BE2C (cell line): ENCODE data around the gene PRRG4.

Experiments used
- DNase-seq: peaks from one replicate; pipeline ENCODE4 v3.0.0-alpha.2; 2020
- H3K27me3 ChIP-seq: fragments of 250-450 bp; sonication (Bioruptor Pico); 2 replicates; pipeline ENCODE4 v1.5.1; 2020; ENCODE audit warnings: mild to moderate bottlenecking
- H3K36me3 ChIP-seq: fragments of 250-450 bp; sonication (Bioruptor Pico); 2 replicates; pipeline ENCODE4 v1.5.1; 2020; ENCODE audit warnings: mild to moderate bottlenecking
- H3K4me1 ChIP-seq: fragments of 250-450 bp; sonication (Bioruptor Pico); 2 replicates; pipeline ENCODE4 v1.5.1; 2020
- H3K4me3 ChIP-seq: 2 replicates; pipeline ENCODE4 v1.5.1; 2011; ENCODE audit warnings: low read depth, low read length
- H3K9me3 ChIP-seq: fragments of 250-450 bp; sonication (Bioruptor Pico); 2 replicates; pipeline ENCODE4 v1.5.1; 2020
- TF ChIP-seq, protein P1 (sequence below): IDR thresholded peaks from 2 replicates; pipeline ENCODE4 v1.5.1; 2012; ENCODE audit warnings: mild to moderate bottlenecking, low read depth, low read length

PRRG4 gene

DNA sequence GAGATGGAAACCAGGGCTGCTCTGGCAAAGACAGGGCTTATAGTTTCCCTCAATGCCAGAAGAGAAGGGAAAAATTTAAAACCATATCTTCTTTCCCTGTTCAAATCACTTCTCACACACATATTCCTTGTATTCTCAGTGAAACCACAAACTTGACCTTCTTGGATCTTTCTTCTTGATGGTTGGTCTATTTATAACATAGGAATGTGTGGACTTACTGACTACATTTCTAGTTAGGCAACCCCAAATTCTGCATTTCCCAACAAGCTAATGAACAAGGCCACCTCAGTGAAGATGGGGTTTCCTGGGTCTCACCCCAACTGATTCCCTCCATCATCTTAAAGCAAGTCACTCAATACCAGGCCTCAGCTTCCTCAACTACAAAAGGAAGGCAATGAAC, 59.1 kb downstream of the PRRG4 start:
- H3K4me3 ChIP-seq = no peak overlapping the region
- H3K9me3 ChIP-seq = no peaks in the 10 kb centered on the region
- TF ChIP-seq, protein P1, sequence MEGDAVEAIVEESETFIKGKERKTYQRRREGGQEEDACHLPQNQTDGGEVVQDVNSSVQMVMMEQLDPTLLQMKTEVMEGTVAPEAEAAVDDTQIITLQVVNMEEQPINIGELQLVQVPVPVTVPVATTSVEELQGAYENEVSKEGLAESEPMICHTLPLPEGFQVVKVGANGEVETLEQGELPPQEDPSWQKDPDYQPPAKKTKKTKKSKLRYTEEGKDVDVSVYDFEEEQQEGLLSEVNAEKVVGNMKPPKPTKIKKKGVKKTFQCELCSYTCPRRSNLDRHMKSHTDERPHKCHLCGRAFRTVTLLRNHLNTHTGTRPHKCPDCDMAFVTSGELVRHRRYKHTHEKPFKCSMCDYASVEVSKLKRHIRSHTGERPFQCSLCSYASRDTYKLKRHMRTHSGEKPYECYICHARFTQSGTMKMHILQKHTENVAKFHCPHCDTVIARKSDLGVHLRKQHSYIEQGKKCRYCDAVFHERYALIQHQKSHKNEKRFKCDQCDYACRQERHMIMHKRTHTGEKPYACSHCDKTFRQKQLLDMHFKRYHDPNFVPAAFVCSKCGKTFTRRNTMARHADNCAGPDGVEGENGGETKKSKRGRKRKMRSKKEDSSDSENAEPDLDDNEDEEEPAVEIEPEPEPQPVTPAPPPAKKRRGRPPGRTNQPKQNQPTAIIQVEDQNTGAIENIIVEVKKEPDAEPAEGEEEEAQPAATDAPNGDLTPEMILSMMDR = no peak
- no peaks in the 10 kb centered on the region for H3K36me3 ChIP-seq
- H3K4me1 ChIP-seq = no peaks in the 10 kb centered on the region
- H3K27me3 ChIP-seq = no peaks in the 10 kb centered on the region
- DNase-seq = no peak

DNA sequence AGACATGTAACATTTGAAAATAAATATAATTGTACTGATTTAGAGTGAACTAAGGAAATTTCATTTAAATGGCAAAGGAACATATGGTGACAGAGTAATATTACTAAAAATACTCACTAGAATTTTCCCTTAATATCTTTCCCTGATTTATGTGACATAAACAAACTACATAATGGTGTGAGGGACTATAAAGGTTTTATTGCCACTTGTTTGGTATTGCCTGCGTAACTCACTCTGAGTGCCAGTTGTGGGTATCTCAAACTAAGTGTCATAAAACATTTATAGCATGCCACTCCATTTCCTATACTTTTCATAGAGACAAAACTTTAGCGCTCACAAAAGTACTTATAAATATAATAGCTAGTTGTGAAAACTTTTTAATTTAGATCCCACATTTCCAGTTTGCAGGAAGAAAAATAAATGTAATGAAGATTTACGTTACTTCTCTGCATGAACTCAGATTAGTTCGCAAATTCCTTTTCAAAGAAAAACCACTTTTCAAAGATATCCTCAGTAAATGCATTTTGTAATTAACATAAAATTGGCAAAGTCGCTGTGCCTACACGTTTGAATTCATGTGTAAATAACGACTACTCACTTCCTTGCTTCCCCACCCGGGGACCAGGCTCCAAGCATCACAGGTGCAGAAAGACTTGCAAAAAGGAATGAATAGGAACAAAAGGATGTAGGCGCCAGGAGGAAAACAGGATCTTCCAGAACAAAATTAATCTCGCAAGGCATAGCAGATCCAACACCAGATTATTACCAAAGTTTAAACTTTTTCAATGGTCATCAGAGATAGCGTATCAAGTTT, 61.3 kb downstream of the PRRG4 start:
- Histone ChIP-seq H3K4me3 (no peak overlapping the region), H3K27me3 (no peaks in the 10 kb centered on the region), H3K4me1 (no peaks in the 10 kb centered on the region), H3K9me3 (no peaks in the 10 kb centered on the region), H3K36me3 (no peaks in the 10 kb centered on the region)
- no peak for DNase-seq
- TF ChIP-seq, protein P1 = no peak

DNA sequence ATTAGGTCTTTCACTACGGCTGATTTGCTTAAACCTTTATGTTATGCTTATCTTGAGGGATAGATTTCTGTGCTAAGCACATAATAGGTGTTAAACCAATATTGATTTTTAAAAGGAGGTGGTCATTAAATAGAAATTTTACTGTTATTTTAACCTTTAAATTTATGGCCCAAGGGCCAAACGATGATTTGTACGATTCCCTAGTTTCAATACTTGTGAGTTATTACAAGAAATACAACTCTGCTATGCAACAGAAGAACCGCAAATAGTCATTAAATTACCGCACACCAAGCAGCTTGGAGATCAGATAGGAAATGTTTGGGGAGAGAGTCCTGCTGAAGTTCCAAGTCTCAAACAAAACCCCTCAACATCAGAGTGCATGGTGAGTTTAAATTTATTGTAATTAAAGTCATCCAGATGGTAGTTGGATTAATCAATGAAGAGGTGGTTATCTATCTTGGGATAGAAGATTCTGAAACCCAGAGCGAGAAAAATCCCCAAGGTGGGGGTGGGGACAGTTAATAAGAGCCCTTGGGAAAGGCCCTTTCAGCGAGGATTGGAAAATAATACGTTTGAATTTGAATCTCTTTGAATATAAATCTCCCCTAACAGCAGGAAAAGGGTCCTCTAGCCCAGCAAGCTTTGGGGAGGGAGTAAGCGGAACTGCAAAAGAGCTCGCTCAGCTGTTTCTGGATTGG, 62.1 kb downstream of the PRRG4 start:
- Histone ChIP-seq H3K36me3 (no peaks in the 10 kb centered on the region), H3K27me3 (no peaks in the 10 kb centered on the region), H3K4me1 (no peaks in the 10 kb centered on the region), H3K9me3 (no peaks in the 10 kb centered on the region), H3K4me3 (peak overlapping the region; percentile 73)
- TF ChIP-seq, protein P1 = no peak
- DNase-seq = peak; percentile 4

DNA sequence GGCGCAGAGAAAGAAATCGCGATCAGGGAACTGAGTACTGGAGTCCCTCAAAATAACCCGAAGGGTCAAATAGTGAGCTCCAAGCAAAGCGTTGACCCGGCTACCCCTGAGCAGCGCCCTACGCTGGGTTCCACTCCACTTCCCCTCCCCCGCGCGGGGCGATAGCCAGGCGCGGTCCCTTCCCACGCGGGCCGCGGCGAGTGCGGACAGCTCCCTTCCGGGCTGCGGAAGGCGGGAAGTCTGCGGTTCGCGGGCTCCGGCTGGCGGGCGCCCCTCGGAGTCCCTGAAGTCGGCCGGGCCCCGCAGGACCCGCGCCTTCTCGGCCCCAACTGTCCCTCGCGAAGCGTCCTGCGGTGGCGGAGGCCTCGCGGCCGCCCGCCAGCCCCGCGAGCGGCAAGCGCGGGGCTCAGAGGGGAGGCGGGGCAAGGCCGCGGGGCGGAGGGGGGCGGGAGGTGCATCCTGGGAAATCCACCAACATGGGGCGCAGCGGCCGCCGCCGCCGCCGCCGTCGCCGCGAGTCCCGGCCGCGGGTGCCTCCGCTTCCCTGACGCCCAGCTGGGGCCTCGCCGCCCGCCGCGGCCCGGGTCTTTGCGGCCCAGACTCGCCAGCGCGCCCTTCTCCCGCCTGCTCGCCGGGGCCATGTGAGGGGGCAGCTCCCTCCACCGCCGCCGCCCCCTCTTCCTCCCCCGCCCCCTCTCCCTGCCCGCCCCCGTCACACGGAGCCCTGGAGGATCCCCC, 62.8 kb downstream of the PRRG4 start, which contains the start of gene QSER1:
TSS of gene QSER1 (plus strand) at position 457 of the 738 bp plus-strand sequence. CDS start 315 bp downstream, outside the sequence.
- TF ChIP-seq, protein P1 = no peak

DNA sequence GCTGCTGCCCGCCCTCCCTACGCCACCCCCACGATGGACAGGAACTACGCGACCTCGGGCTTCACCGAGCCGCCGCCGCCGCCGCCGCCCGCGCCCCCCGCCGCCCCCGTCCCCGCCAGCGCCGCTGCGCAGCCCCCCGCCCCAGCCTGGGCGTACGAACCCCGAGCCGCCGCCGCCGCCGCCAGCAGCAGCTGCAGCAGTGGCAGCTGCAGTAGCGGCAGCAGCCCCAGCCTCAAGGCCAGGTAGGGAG, 63.3 kb downstream of the PRRG4 start:
- TF ChIP-seq, protein P1 = no peak
- DNase-seq = no peak
- no peaks in the 10 kb centered on the region for H3K9me3 ChIP-seq
- H3K4me3 ChIP-seq = peak overlapping the region; percentile 75
- no peaks in the 10 kb centered on the region for H3K36me3 ChIP-seq
- no peaks in the 10 kb centered on the region for H3K27me3 ChIP-seq
- H3K4me1 ChIP-seq = no peaks in the 10 kb centered on the region

More for the DNA sequence above, 62.8 kb downstream of the PRRG4 start, which contains the start of gene QSER1:
- H3K27me3 ChIP-seq = no peaks in the 10 kb centered on the region
- peak within 1 kb of the TSS; percentile 75 for H3K4me3 ChIP-seq
- peak; percentile 70 for DNase-seq
- H3K4me1 ChIP-seq = no peaks in the 10 kb centered on the region
- H3K36me3 ChIP-seq = no peaks in the 10 kb centered on the region
- H3K9me3 ChIP-seq = no peaks in the 10 kb centered on the region
